ENCODE measurements around the gene ACOXL. TPM values are rescaled to one million over a fixed set of nuclear protein-coding genes. Genes with fewer than 3 reads are reported as not detected.

ACOXL gene
- total RNA-seq, 1 donor from 2014 or later = 1.0 TPM

- Mint-ChIP-seq H3K27ac (no peak overlapping the region), H3K9me3 (no peaks in the 10 kb centered on the region), H3K36me3 (ENCODE audit: low read depth) (peaks cover 2% of the 10 kb centered on the region), H3K27me3 (peaks cover 78% of the 10 kb centered on the region), H3K4me1 (peaks cover 7% of the 10 kb centered on the region), H3K4me3 (no peak overlapping the region)
- no peak for DNase-seq
- intact Hi-C loops (cut with micrococcal nuclease) = no loop called here
These were observed 1.3 kb upstream of the ACOXL start for GRCh38 chr2:110731064-110731463.

GRCh38 chr2:110735366-110735765, 3.0 kb downstream of the ACOXL start:
- intact Hi-C loops (cut with micrococcal nuclease) = no loop called here
- peaks cover 4% of the 10 kb centered on the region for H3K36me3 Mint-ChIP-seq (ENCODE audit: low read depth)
- peak; percentile 52 for DNase-seq
- H3K4me3 Mint-ChIP-seq = no peak overlapping the region
- peaks cover 7% of the 10 kb centered on the region for H3K9me3 Mint-ChIP-seq
- no peak overlapping the region for H3K27ac Mint-ChIP-seq
- H3K27me3 Mint-ChIP-seq = peaks cover 83% of the 10 kb centered on the region
- H3K4me1 Mint-ChIP-seq = peaks cover 7% of the 10 kb centered on the region

- intact Hi-C loops (cut with micrococcal nuclease) = no loop called here
- peaks cover 22% of the 10 kb centered on the region for H3K4me1 Mint-ChIP-seq
These were observed 5.4 kb downstream of the ACOXL start for GRCh38 chr2:110737783-110738182.

GRCh38 chr2:110740747-110741349, 8.5 kb downstream of the ACOXL start:
- intact Hi-C loops (cut with micrococcal nuclease) = loop anchor here (10.0 kb wide), 1 partner anchor 586 kb away; no protein-coding TSS in a partner anchor
- no peak overlapping the region for H3K27ac Mint-ChIP-seq

More at GRCh38 chr2:110737783-110738182, 5.4 kb downstream of the ACOXL start:
- no peak for DNase-seq
- Mint-ChIP-seq H3K9me3 (peaks cover 7% of the 10 kb centered on the region), H3K27ac (no peak overlapping the region), H3K27me3 (peaks cover 87% of the 10 kb centered on the region), H3K36me3 (ENCODE audit: low read depth) (peaks cover 2% of the 10 kb centered on the region), H3K4me3 (no peak overlapping the region)

GRCh38 chr2:110741491-110741980, 9.2 kb downstream of the ACOXL start:
- Mint-ChIP-seq H3K36me3 (ENCODE audit: low read depth) (peaks cover 2% of the 10 kb centered on the region), H3K4me3 (peak overlapping the region; percentile 38), H3K27ac (peak overlapping the region; percentile 59), H3K4me1 (peaks cover 22% of the 10 kb centered on the region), H3K9me3 (peaks cover 7% of the 10 kb centered on the region), H3K27me3 (peaks cover 82% of the 10 kb centered on the region)
- DNase-seq = no peak
- intact Hi-C loops (cut with micrococcal nuclease) = loop anchor here (10.0 kb wide), 1 partner anchor 587 kb away; no protein-coding TSS in a partner anchor

More at GRCh38 chr2:110740747-110741349, 8.5 kb downstream of the ACOXL start:
- Mint-ChIP-seq H3K36me3 (ENCODE audit: low read depth) (peaks cover 2% of the 10 kb centered on the region), H3K27me3 (peaks cover 84% of the 10 kb centered on the region), H3K4me3 (no peak overlapping the region), H3K4me1 (peaks cover 20% of the 10 kb centered on the region), H3K9me3 (peaks cover 7% of the 10 kb centered on the region)
- no peak for DNase-seq

GRCh38 chr2:110742412-110742811, 10.0 kb downstream of the ACOXL start:
- no peak overlapping the region for H3K4me3 Mint-ChIP-seq
- peaks cover 27% of the 10 kb centered on the region for H3K4me1 Mint-ChIP-seq
- intact Hi-C loops (cut with micrococcal nuclease) = loop anchor here (10.0 kb wide), 1 partner anchor 588 kb away; no protein-coding TSS in a partner anchor
- DNase-seq = no peak
- H3K27ac Mint-ChIP-seq = no peak overlapping the region
- H3K36me3 Mint-ChIP-seq (ENCODE audit: low read depth) = peaks cover 2% of the 10 kb centered on the region
- peaks cover 77% of the 10 kb centered on the region for H3K27me3 Mint-ChIP-seq
- H3K9me3 Mint-ChIP-seq = peaks cover 7% of the 10 kb centered on the region

GRCh38 chr2:110743600-110743999, 11.2 kb downstream of the ACOXL start:
- H3K36me3 Mint-ChIP-seq (ENCODE audit: low read depth) = peaks cover 2% of the 10 kb centered on the region
- H3K9me3 Mint-ChIP-seq = peaks cover 6% of the 10 kb centered on the region
- no peak overlapping the region for H3K27ac Mint-ChIP-seq
- no peak overlapping the region for H3K4me3 Mint-ChIP-seq
- intact Hi-C loops (cut with micrococcal nuclease) = loop anchor here (10.0 kb wide), 1 partner anchor 589 kb away; no protein-coding TSS in a partner anchor
- H3K4me1 Mint-ChIP-seq = peaks cover 39% of the 10 kb centered on the region
- H3K27me3 Mint-ChIP-seq = peaks cover 71% of the 10 kb centered on the region
- DNase-seq = no peak

GRCh38 chr2:110744429-110744828, 12.1 kb downstream of the ACOXL start:
- H3K4me1 Mint-ChIP-seq = peaks cover 43% of the 10 kb centered on the region
- H3K27me3 Mint-ChIP-seq = peaks cover 67% of the 10 kb centered on the region

GRCh38 chr2:110745048-110745447, 12.7 kb downstream of the ACOXL start:
- Mint-ChIP-seq H3K4me1 (peaks cover 48% of the 10 kb centered on the region), H3K27me3 (peaks cover 67% of the 10 kb centered on the region), H3K27ac (no peak overlapping the region), H3K4me3 (no peak overlapping the region), H3K9me3 (no peaks in the 10 kb centered on the region), H3K36me3 (ENCODE audit: low read depth) (no peaks in the 10 kb centered on the region)
- intact Hi-C loops (cut with micrococcal nuclease) = loop anchor here (5.0 to 10.0 kb wide), 3 partner anchors 312 to 590 kb away; no protein-coding TSS in a partner anchor
- DNase-seq = no peak

More at GRCh38 chr2:110744429-110744828, 12.1 kb downstream of the ACOXL start:
- Mint-ChIP-seq H3K4me3 (no peak overlapping the region), H3K27ac (no peak overlapping the region), H3K9me3 (no peaks in the 10 kb centered on the region), H3K36me3 (ENCODE audit: low read depth) (no peaks in the 10 kb centered on the region)
- DNase-seq = no peak
- intact Hi-C loops (cut with micrococcal nuclease) = loop anchor here (10.0 kb wide), 1 partner anchor 590 kb away; no protein-coding TSS in a partner anchor

- peaks cover 39% of the 10 kb centered on the region for H3K4me1 Mint-ChIP-seq
- no peaks in the 10 kb centered on the region for H3K36me3 Mint-ChIP-seq (ENCODE audit: low read depth)
- peaks cover 56% of the 10 kb centered on the region for H3K27me3 Mint-ChIP-seq
- H3K4me3 Mint-ChIP-seq = no peak overlapping the region
- no peak for DNase-seq
- H3K9me3 Mint-ChIP-seq = no peaks in the 10 kb centered on the region
- no peak overlapping the region for H3K27ac Mint-ChIP-seq
- intact Hi-C loops (cut with micrococcal nuclease) = loop anchor here (5.0 to 10.0 kb wide), 3 partner anchors 310 to 592 kb away; no protein-coding TSS in a partner anchor
These were observed 14.5 kb downstream of the ACOXL start for GRCh38 chr2:110746586-110747521.

- Mint-ChIP-seq H3K4me3 (peak overlapping the region; percentile 76), H3K4me1 (peaks cover 33% of the 10 kb centered on the region), H3K36me3 (ENCODE audit: low read depth) (no peaks in the 10 kb centered on the region), H3K9me3 (no peaks in the 10 kb centered on the region), H3K27me3 (peaks cover 51% of the 10 kb centered on the region), H3K27ac (peak overlapping the region; percentile 64)
- DNase-seq = peak; percentile 62
- intact Hi-C loops (cut with micrococcal nuclease) = loop anchor here (1.0 to 10.0 kb wide), 8 partner anchors 57 to 593 kb away; partner anchors contain the start of gene BUB1
These were observed 15.4 kb downstream of the ACOXL start for GRCh38 chr2:110747522-110748488.

- intact Hi-C loops (cut with micrococcal nuclease) = loop anchor here (1.0 to 10.0 kb wide), 8 partner anchors 56 to 594 kb away; partner anchors contain the start of gene BUB1
- Mint-ChIP-seq H3K4me1 (peaks cover 31% of the 10 kb centered on the region), H3K27me3 (peaks cover 51% of the 10 kb centered on the region), H3K27ac (peak overlapping the region; percentile 64), H3K36me3 (ENCODE audit: low read depth) (no peaks in the 10 kb centered on the region), H3K9me3 (no peaks in the 10 kb centered on the region), H3K4me3 (peak overlapping the region; percentile 76)
- DNase-seq = peak; percentile 94
These were observed 16.1 kb downstream of the ACOXL start for GRCh38 chr2:110748489-110748867.
